HG02970 (cell line): ENCODE results near the gene RAB31.
"Not testable (repeated sequence)": the region's sequence is repeated elsewhere in the genome, so short reads cannot be mapped to it uniquely, and the experiment has no call there.

Experiments
- ATAC-seq: cut with Tn5 transposase; IDR thresholded peaks from one replicate; pipeline ENCODE4 v1.9.1; 2021; ENCODE audit warnings: mild to moderate bottlenecking, moderate library complexity, moderate number of reproducible peaks; ENCODE audit not compliant: unreplicated experiment, low FRiP score

RAB31 gene, protein sequence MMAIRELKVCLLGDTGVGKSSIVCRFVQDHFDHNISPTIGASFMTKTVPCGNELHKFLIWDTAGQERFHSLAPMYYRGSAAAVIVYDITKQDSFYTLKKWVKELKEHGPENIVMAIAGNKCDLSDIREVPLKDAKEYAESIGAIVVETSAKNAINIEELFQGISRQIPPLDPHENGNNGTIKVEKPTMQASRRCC

DNA sequence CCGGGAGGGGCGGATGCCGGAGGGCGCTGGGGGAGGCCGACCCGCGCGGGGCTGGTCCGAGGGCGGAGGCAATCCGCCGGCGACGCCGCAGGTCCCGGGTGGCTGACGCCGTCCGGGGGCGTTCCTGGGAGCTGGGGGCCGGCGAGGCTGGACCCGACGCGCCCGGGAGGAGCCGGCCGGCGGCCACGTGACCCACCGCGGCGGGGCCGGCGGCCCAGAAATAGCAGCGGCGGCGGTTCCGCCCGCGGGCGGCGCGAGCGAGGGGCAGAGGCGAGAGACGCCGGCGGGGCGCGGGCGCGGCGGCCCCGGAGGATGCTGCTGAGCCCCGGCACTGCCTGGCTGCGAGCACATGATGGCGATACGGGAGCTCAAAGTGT is at the start of gene RAB31:
TSS of gene RAB31 (plus strand) at position 245 of the 377 bp plus-strand sequence. CDS start at position 350, 105 bp downstream.
- peak; percentile 54 for ATAC-seq

GRCh38 chr18:9659499-9660375 is 48.4 kb upstream of the RAB31 start:
- no peak for ATAC-seq

DNA sequence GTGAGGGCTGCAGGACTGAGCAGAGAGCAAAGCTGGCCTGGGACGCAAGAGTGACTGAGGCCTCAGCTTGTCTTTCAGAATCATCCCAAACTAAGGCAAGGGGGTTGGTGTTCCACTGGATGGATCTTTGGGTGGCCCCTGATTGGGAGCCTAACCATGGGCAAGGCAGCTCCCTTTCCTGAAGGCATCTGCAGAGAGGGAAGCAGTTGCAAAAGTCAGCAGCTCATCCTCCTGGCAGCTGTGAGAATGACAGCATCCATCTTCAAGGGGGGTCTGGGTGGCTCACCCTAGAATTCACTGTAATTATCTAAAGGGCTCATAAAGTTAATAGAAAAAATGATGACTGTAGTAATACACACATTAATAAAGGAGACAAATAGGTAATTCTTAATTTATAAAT is 46.5 kb upstream of the RAB31 start:
- no peak for ATAC-seq

GRCh38 chr18:9663377-9663776 is 44.7 kb upstream of the RAB31 start:
- ATAC-seq = no peak

DNA sequence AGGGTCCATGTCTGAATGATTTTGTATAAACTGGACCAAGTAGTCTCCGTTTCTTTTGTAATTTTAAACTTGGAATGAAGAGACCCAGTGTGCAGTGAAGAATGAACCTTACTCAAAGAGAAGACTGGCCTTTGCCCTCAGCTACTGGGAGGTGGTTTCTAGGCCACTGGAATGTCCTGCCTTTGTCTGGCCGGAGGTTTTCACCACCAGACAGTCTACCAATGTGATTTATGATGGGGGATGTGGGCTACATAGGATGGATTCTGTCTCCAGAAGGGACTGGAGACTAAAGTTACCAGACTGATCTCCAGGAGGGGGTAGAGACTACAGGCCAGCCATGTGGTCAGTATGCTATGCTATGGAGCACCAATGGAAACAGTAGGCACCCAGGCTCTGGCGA is 42.8 kb upstream of the RAB31 start:
- ATAC-seq = no peak

DNA sequence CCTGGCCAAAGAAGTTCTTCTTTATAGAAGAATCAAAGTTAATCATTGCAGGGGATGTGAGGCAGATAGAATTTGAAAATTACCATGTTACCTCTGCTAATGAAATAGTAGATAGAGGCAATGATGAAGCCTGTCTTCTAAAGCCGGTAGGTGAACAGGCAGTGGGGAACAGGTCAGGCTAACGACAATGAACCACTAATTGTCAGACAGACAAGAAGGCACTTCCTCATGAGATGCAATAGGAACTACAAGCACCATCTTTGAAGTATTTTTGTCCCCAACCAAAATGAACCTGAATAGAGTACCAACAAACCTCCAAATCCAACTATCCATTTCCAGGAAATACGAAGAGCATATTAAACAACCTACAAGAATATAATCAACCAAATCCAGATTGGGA is 41.6 kb upstream of the RAB31 start:
- ATAC-seq = no peak

GRCh38 chr18:9669016-9669415 is 39.1 kb upstream of the RAB31 start:
- ATAC-seq = no peak

- ATAC-seq = no peak
Observed at GRCh38 chr18:9671214-9671613, 36.9 kb upstream of the RAB31 start.

GRCh38 chr18:9673296-9674251 is 34.5 kb upstream of the RAB31 start:
- peak; percentile 96 for ATAC-seq

- ATAC-seq = not testable (repeated sequence)
Observed at GRCh38 chr18:9678216-9678615, 29.9 kb upstream of the RAB31 start.

DNA sequence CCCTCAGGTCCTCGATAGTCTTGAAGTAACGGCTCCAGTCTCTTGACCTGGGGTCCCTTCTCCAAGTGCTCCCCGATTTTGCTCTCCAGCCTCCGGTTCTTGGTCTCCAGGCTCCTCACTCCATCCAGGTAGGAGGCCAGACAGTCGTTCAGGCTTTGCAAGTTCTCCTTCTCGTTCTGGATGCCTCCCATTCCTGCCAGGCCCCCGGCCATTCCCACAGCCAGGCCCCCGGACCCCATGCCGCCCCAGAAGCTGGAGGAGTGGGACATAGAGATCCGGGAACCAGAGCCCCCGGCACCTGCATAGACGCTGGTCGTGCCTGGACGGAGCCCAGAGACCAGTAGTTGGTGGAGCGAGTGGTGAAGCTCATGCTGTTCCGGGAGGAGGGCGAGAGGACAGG is 29.0 kb upstream of the RAB31 start:
- no peak for ATAC-seq

DNA sequence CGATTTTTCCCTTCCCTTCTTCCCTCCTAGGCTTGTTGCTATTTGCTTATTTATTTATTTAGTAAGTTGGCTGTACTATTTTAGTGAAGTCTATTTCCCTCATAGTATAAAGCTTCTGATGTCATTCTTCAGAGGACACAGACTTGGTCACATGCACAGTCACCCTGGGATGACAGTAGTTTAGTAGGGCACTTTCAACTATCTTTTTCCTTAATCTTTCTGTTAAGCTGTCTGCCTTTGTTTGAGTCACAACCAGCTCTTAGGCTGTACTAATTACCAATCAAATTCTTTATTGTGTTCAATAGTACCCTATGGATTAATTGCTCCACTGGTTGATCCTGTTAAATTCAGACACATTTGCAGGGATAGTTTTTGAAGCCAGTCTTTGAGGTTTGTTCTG is 26.9 kb upstream of the RAB31 start:
- ATAC-seq = no peak

DNA sequence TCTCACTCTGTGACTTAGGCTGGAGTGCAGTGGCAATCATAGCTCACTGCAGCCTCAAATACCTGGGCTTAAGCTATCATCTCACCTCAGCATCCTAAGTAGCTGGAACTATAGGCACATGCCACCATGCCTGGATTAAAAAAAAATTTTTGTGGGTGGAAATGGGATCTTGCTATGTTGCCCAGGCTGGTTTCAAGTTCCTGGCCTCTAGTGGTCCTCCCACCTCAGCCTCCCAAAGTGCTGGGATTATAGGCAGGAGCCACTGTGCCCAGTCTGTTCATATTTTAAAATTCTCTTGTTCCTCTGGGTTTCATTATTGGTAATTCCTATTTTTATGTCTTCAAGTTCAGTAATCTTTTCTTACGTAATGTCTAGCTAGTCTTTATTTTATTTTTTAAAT is 25.5 kb upstream of the RAB31 start:
- no peak for ATAC-seq

- no peak for ATAC-seq
Observed at GRCh38 chr18:9683418-9684396, 24.4 kb upstream of the RAB31 start.

DNA sequence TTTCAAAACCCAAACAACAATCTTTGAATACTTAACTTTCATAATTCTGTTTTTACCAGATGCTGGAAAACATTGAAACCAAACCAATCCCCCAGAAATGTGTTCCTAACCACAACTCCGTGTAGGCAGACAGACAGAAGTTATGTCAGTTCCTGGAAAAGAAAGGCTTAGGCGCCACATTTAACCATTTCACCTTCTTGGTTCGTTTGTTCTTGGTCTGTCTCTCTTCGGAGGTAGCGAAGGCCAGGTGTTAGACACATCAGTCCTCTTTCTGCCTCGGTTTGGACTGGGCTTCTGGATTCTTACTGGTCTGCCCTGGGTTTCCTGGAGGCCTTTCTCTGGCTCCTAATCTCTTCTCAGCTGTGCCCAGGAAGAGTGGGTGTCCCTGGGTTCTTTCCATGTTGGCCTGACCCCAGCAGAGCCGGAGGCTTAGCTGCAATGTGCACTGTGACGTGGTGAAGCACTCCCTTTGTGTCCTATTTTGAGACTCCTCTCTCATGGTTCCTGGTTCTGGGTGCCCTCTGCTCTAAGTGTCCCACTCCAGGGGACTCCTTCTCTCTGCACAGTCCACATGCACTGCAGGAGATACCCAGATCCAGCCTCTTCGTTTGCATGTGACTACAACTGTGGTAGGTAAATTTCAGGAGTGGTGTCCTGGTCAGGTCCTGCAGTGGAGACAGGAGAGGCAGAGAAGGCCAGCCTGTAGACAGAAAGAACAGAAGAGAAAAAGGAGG is 23.1 kb upstream of the RAB31 start:
- no peak for ATAC-seq

DNA sequence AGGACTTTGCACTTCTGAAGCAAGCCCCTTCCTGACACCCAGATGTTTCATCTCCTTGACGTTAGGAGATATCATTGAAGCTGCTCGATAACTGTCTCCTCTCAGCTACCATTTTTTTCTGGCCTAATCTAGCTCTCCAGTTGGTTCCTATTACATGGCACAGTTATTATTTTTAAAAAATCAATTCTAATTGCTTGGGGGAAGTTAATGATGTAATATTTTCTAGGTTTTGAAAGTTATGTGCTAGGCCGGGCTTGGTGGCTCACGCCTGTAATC is 22.5 kb upstream of the RAB31 start:
- no peak for ATAC-seq

GRCh38 chr18:9688036-9688741 is 19.9 kb upstream of the RAB31 start:
- ATAC-seq = no peak

DNA sequence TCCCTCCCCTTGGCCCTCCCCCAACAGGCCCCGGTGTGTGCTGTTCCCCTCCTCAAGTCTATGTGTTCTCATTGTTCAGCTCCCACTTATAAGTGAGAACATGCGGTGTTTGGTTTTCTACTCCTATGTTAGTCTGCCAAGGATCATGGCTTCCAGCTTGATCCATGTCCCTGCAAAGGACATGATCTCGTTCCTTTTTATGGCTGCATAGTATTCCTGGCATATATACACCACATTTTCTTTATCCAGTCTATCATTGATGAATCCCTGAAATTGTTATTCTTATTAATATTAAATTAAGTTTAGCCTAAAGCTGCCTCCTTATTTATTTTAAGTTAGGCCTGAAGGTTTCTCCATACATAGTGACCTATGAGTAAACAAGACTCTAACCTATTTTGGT is 18.8 kb upstream of the RAB31 start:
- ATAC-seq = no peak
